OCI-LY1 (cell line): ENCODE measurements around the gene TEAD3.

ENCODE experiments used
- H2AFZ ChIP-seq: fragments of 200-600 bp; sonication (generic), shearing (Covaris generic); 2 replicates; pipeline ENCODE4 v1.6.0; 2014; ENCODE audit warnings: antibody characterized with exemption, mild to moderate bottlenecking, low read length
- H3F3A ChIP-seq: fragments of 200-600 bp; sonication (generic), shearing (Covaris generic); 2 replicates; pipeline ENCODE4 v1.6.0; 2014; ENCODE audit warnings: mild to moderate bottlenecking, antibody characterized with exemption, low read length, moderate library complexity; ENCODE audit not compliant: insufficient read depth
- H3K27ac ChIP-seq: fragments of 200-600 bp; sonication (generic); 2 replicates; pipeline ENCODE4 v1.5.1; 2014; ENCODE audit warnings: low read length, mixed run types, mild to moderate bottlenecking, low read depth; ENCODE audit not compliant: poor library complexity, severe bottlenecking
- H3K27me3 ChIP-seq: fragments of 200-600 bp; sonication (generic); 2 replicates; pipeline ENCODE4 v1.6.0; 2014; ENCODE audit warnings: antibody characterized with exemption, mild to moderate bottlenecking, low read length, moderate library complexity; ENCODE audit not compliant: insufficient read depth
- H3K36me3 ChIP-seq: fragments of 200-600 bp; sonication (generic); 2 replicates; pipeline ENCODE4 v1.6.1; 2014; ENCODE audit warnings: mild to moderate bottlenecking, antibody characterized with exemption, low read length, moderate library complexity, mixed read lengths; ENCODE audit not compliant: insufficient read depth
- H3K4me1 ChIP-seq: fragments of 200-600 bp; sonication (generic); 2 replicates; pipeline ENCODE4 v1.5.1; 2014; ENCODE audit warnings: mild to moderate bottlenecking, low read length, moderate library complexity; ENCODE audit not compliant: insufficient read depth, severe bottlenecking
- H3K4me2 ChIP-seq: fragments of 200-600 bp; sonication (generic), shearing (Covaris generic); 2 replicates; pipeline ENCODE4 v1.6.1; 2014; ENCODE audit warnings: low read length
- H3K4me3 ChIP-seq: fragments of 200-600 bp; sonication (generic); 2 replicates; pipeline ENCODE4 v1.5.1; 2014; ENCODE audit warnings: low read length, low read depth, mild to moderate bottlenecking, mixed read lengths; ENCODE audit not compliant: poor library complexity, severe bottlenecking
- H3K79me2 ChIP-seq: fragments of 200-600 bp; shearing (Covaris generic); 2 replicates; pipeline ENCODE4 v1.6.1; 2016; ENCODE audit warnings: mixed run types, low read length, mixed read lengths; ENCODE audit not compliant: insufficient read depth
- H3K9ac ChIP-seq: fragments of 200-600 bp; sonication (generic), shearing (Covaris generic); 2 replicates; pipeline ENCODE4 v1.6.1; 2014; ENCODE audit warnings: mild to moderate bottlenecking, low read length, mixed read lengths
- H3K9me2 ChIP-seq: fragments of 200-600 bp; sonication (generic), shearing (Covaris generic); 2 replicates; pipeline ENCODE4 v1.6.1; 2014; ENCODE audit warnings: low read depth, mild to moderate bottlenecking, low read length, mixed read lengths
- H3K9me3 ChIP-seq: fragments of 200-600 bp; shearing (Covaris generic); 2 replicates; pipeline ENCODE4 v1.6.1; 2014; ENCODE audit warnings: low read length, mixed read lengths
- H4K20me1 ChIP-seq: fragments of 200-600 bp; sonication (generic), shearing (Covaris generic); 2 replicates; pipeline ENCODE4 v1.6.0; 2016; ENCODE audit warnings: mild to moderate bottlenecking, low read length; ENCODE audit not compliant: insufficient read depth
- EZH2 ChIP-seq: fragments of 200-600 bp; sonication (generic), shearing (Covaris generic); IDR thresholded peaks from 2 replicates; pipeline ENCODE4 v1.8.0; 2017; ENCODE audit warnings: borderline replicate concordance, mixed run types, mild to moderate bottlenecking, antibody characterized with exemption, low read length, moderate library complexity, mixed read lengths
- TF ChIP-seq, protein P1 (sequence below): fragments of 200-600 bp; sonication (generic), shearing (Covaris generic); IDR thresholded peaks from 2 replicates; pipeline ENCODE4 v1.5.1; 2017; ENCODE audit warnings: mild to moderate bottlenecking, antibody characterized with exemption, low read length, moderate library complexity, mixed read lengths

TEAD3 gene

DNA sequence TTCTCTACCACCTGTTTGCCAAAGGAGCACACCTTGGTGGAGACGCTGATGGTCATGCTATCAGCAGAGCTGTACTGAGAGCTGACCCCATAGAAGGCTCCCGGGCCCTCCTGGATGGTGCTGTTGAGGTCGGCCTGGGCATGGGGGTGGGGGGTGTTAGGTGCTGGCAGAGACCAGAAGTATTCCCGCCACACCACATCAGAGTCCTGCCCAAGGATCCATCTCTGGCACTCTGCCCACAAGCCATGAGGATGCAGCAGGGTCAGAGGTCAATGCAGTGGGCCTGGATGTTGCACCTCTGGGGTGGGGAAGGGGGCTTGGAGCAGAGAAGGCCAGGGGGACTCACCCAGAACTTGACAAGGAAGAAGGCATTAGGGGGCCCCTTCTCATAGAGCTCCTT, 21.3 kb downstream of the TEAD3 start:
- peaks cover 18% of the 10 kb centered on the region for H3K4me1 ChIP-seq
- H3K9me3 ChIP-seq, result no peaks in the 10 kb centered on the region
- TF ChIP-seq, protein P1, sequence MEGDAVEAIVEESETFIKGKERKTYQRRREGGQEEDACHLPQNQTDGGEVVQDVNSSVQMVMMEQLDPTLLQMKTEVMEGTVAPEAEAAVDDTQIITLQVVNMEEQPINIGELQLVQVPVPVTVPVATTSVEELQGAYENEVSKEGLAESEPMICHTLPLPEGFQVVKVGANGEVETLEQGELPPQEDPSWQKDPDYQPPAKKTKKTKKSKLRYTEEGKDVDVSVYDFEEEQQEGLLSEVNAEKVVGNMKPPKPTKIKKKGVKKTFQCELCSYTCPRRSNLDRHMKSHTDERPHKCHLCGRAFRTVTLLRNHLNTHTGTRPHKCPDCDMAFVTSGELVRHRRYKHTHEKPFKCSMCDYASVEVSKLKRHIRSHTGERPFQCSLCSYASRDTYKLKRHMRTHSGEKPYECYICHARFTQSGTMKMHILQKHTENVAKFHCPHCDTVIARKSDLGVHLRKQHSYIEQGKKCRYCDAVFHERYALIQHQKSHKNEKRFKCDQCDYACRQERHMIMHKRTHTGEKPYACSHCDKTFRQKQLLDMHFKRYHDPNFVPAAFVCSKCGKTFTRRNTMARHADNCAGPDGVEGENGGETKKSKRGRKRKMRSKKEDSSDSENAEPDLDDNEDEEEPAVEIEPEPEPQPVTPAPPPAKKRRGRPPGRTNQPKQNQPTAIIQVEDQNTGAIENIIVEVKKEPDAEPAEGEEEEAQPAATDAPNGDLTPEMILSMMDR, result no peak
- no peak for TF ChIP-seq EZH2
- no peaks in the 10 kb centered on the region for H4K20me1 ChIP-seq
- 0 out of 2 replicates have a peak, but pooled peaks cover 6% of the 10 kb centered on the region for H3F3A ChIP-seq
- no peak overlapping the region for H3K4me2 ChIP-seq
- H3K27me3 ChIP-seq, result no peaks in the 10 kb centered on the region
- H3K9ac ChIP-seq, result no peak overlapping the region
- no peaks in the 10 kb centered on the region for H3K79me2 ChIP-seq
- peaks cover 39% of the 10 kb centered on the region for H3K36me3 ChIP-seq
- H3K27ac ChIP-seq, result no peak overlapping the region
- H3K9me2 ChIP-seq, result no peaks in the 10 kb centered on the region
- no peak overlapping the region for H2AFZ ChIP-seq
- H3K4me3 ChIP-seq, result no peak overlapping the region

DNA sequence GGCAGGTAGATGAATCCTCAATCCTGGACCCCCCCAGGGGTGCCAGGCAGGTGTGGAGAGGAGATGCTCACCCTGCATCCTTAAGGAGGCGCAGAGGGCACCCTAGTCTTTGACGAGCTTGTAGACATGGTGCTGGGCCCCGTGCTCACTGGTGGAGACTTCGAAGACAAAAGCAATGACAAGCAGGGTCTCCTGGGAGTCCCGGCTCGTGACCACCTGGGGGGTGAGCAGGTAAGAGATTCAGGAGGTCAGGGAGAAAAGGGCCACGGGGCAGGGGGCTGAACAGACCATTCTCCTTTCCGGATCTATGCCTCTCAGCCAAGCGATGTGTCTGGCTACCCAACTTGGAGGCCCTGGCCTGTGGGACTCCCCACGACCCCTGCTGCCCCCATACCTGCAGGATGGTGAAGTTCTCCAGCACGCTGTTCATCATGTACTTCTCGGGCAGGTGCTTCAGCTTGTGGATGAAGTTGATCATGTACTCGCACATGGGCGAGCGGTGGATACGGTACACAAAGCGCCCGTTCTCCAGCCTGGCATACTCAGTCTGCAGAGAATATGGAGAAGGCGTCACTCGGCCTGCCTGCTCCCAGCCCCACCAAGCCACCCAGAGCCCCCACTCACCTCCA, 21.8 kb downstream of the TEAD3 start:
- Histone ChIP-seq H3K36me3 (peaks cover 44% of the 10 kb centered on the region), H4K20me1 (no peaks in the 10 kb centered on the region)

DNA sequence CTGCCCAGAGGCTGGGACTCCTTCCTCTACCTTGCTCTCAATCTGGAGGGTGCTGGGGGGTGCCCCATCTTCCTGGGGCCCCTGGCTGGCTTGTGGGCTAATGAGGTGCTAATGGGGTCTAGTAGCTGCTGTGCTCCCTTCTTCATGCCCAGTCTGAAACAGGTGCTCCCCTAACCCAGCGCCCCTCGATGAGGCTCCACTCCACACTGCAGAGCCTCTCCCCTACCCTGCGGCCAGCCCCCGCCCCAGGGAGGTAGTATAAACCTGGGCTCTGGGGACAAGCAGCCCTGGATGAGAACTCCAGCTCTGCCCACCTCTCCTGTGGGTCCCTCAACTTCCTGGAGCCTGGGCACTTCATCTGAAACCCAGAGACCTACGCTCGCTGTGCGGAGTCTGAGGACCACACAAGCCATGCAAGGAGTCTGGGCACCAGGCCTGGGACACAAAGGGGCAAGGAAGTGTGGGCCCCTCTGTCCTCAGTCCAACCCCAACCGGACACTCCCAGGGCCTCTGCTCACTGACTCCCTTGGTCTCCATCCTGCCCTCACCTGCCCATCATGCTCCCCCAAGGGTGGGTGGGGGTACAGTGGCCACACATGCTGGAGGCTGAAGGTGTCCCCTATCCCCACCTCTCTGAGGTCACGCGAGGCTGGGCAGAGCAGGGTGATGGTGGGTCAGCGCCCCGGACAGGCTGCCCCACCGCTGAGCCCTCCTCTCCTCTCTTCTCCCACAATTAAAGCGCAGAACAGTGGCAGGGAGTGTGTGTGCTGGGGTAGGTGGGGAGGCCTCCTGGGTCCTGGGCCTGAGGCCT, 22.5 kb downstream of the TEAD3 start:
- H3K9ac ChIP-seq, result no peak overlapping the region
- no peaks in the 10 kb centered on the region for H3K27me3 ChIP-seq
- no peaks in the 10 kb centered on the region for H3K9me2 ChIP-seq
- H3K36me3 ChIP-seq, result peaks cover 51% of the 10 kb centered on the region
- H3K27ac ChIP-seq, result no peak overlapping the region
- no peaks in the 10 kb centered on the region for H4K20me1 ChIP-seq
- no peak overlapping the region for H3K4me2 ChIP-seq
- TF ChIP-seq, protein P1, result no peak
- no peak for TF ChIP-seq EZH2
- no peaks in the 10 kb centered on the region for H3K9me3 ChIP-seq
- H3F3A ChIP-seq, result peaks cover 15% of the 10 kb centered on the region; the same call in 1 of the 2 replicates
- peaks cover 29% of the 10 kb centered on the region for H3K4me1 ChIP-seq
- no peak overlapping the region for H2AFZ ChIP-seq
- H3K79me2 ChIP-seq, result peaks cover 5% of the 10 kb centered on the region; the same call in 1 of the 2 replicates
- H3K4me3 ChIP-seq, result no peak overlapping the region

More for the DNA sequence above, 21.8 kb downstream of the TEAD3 start:
- Histone ChIP-seq H3K9me3 (no peaks in the 10 kb centered on the region), H3K4me1 (peaks cover 24% of the 10 kb centered on the region), H3K9me2 (no peaks in the 10 kb centered on the region), H2AFZ (no peak overlapping the region), H3K27ac (no peak overlapping the region), H3K4me2 (no peak overlapping the region), H3K4me3 (no peak overlapping the region), H3K9ac (no peak overlapping the region), H3K27me3 (no peaks in the 10 kb centered on the region), H3K79me2 (no peaks in the 10 kb centered on the region), H3F3A (0 out of 2 replicates have a peak, but pooled peaks cover 9% of the 10 kb centered on the region)
- TF ChIP-seq, protein P1, result no peak
- no peak for TF ChIP-seq EZH2
